Measurements from ENCODE around the gene KCNJ11.

The KCNJ11 gene

GRCh38 chr11:17385926-17386325 is 2.5 kb downstream of the KCNJ11 start:
- no peak for DNase-seq (ENCODE audit: low read depth, low spot score)
- Histone ChIP-seq H3K27me3 (ENCODE audit: insufficient read depth, insufficient read length) (peaks cover 37% of the 10 kb centered on the region), H3K36me3 (ENCODE audit: insufficient read depth, insufficient read length, low read length) (no peaks in the 10 kb centered on the region), H3K4me1 (ENCODE audit: insufficient read depth, insufficient read length) (peaks cover 17% of the 10 kb centered on the region), H3K9ac (ENCODE audit: insufficient read length, low read depth) (no peak overlapping the region), H3K9me3 (ENCODE audit: insufficient read depth, low read length) (no peaks in the 10 kb centered on the region; the same call in 1 of the 2 replicates), H3K4me3 (ENCODE audit: insufficient read length, low read depth) (no peak overlapping the region)
- TF ChIP-seq SUZ12 (IDR thresholded peaks at IDR 0.05; ENCODE audit: extremely low read depth, insufficient read depth, insufficient read length) (no peak), YY1 (IDR thresholded peaks at IDR 0.05; ENCODE audit: insufficient read depth, insufficient read length) (no peak), ZNF274 (IDR thresholded peaks at IDR 0.05; ENCODE audit: low read depth, low read length) (no peak)

- DNase-seq (ENCODE audit: low read depth, low spot score) = no peak
- Histone ChIP-seq H3K36me3 (ENCODE audit: insufficient read depth, insufficient read length, low read length) (no peaks in the 10 kb centered on the region), H3K27me3 (ENCODE audit: insufficient read depth, insufficient read length) (peaks cover 32% of the 10 kb centered on the region), H3K9ac (ENCODE audit: insufficient read length, low read depth) (no peak overlapping the region), H3K4me3 (ENCODE audit: insufficient read length, low read depth) (no peak overlapping the region), H3K9me3 (ENCODE audit: insufficient read depth, low read length) (no peaks in the 10 kb centered on the region; the same call in 1 of the 2 replicates), H3K4me1 (ENCODE audit: insufficient read depth, insufficient read length) (peaks cover 17% of the 10 kb centered on the region)
- TF ChIP-seq SUZ12 (IDR thresholded peaks at IDR 0.05; ENCODE audit: extremely low read depth, insufficient read depth, insufficient read length) (no peak), YY1 (IDR thresholded peaks at IDR 0.05; ENCODE audit: insufficient read depth, insufficient read length) (no peak), ZNF274 (IDR thresholded peaks at IDR 0.05; ENCODE audit: low read depth, low read length) (no peak)
These were observed 3.0 kb downstream of the KCNJ11 start for GRCh38 chr11:17385492-17385891.

- peak; percentile 70 for DNase-seq (ENCODE audit: low read depth, low spot score)
These were observed 4.4 kb downstream of the KCNJ11 start for GRCh38 chr11:17384002-17384511.

GRCh38 chr11:17383461-17383860 is 5.0 kb downstream of the KCNJ11 start:
- peaks cover 12% of the 10 kb centered on the region for H3K4me1 ChIP-seq (ENCODE audit: insufficient read depth, insufficient read length)
- H3K9me3 ChIP-seq (ENCODE audit: insufficient read depth, low read length) = peaks cover 14% of the 10 kb centered on the region; the same call in 1 of the 2 replicates
- no peak overlapping the region for H3K4me3 ChIP-seq (ENCODE audit: insufficient read length, low read depth)

More at GRCh38 chr11:17384002-17384511, 4.4 kb downstream of the KCNJ11 start:
- Histone ChIP-seq H3K9me3 (ENCODE audit: insufficient read depth, low read length) (peaks cover 8% of the 10 kb centered on the region; the same call in 1 of the 2 replicates), H3K4me3 (ENCODE audit: insufficient read length, low read depth) (no peak overlapping the region), H3K36me3 (ENCODE audit: insufficient read depth, insufficient read length, low read length) (no peaks in the 10 kb centered on the region), H3K9ac (ENCODE audit: insufficient read length, low read depth) (no peak overlapping the region), H3K4me1 (ENCODE audit: insufficient read depth, insufficient read length) (peaks cover 12% of the 10 kb centered on the region), H3K27me3 (ENCODE audit: insufficient read depth, insufficient read length) (peaks cover 32% of the 10 kb centered on the region)
- TF ChIP-seq SUZ12 (IDR thresholded peaks at IDR 0.05; ENCODE audit: extremely low read depth, insufficient read depth, insufficient read length) = no peak
- no peak for TF ChIP-seq ZNF274 (IDR thresholded peaks at IDR 0.05; ENCODE audit: low read depth, low read length)
- TF ChIP-seq YY1 (IDR thresholded peaks at IDR 0.05; ENCODE audit: insufficient read depth, insufficient read length) = no peak

GRCh38 chr11:17382046-17382728 is 6.3 kb downstream of the KCNJ11 start:
- H3K27me3 ChIP-seq (ENCODE audit: insufficient read depth, insufficient read length) = peaks cover 37% of the 10 kb centered on the region
- H3K4me3 ChIP-seq (ENCODE audit: insufficient read length, low read depth) = no peak overlapping the region
- peaks cover 12% of the 10 kb centered on the region for H3K4me1 ChIP-seq (ENCODE audit: insufficient read depth, insufficient read length)
- TF ChIP-seq ZNF274 (IDR thresholded peaks at IDR 0.05; ENCODE audit: low read depth, low read length) (no peak), YY1 (IDR thresholded peaks at IDR 0.05; ENCODE audit: insufficient read depth, insufficient read length) (no peak)
- H3K9me3 ChIP-seq (ENCODE audit: insufficient read depth, low read length) = peaks cover 25% of the 10 kb centered on the region; the same call in 1 of the 2 replicates
- no peak for DNase-seq (ENCODE audit: low read depth, low spot score)
- no peaks in the 10 kb centered on the region for H3K36me3 ChIP-seq (ENCODE audit: insufficient read depth, insufficient read length, low read length)
- no peak overlapping the region for H3K9ac ChIP-seq (ENCODE audit: insufficient read length, low read depth)

More at GRCh38 chr11:17383461-17383860, 5.0 kb downstream of the KCNJ11 start:
- H3K36me3 ChIP-seq (ENCODE audit: insufficient read depth, insufficient read length, low read length) = no peaks in the 10 kb centered on the region
- TF ChIP-seq YY1 (IDR thresholded peaks at IDR 0.05; ENCODE audit: insufficient read depth, insufficient read length) = no peak
- no peak for TF ChIP-seq SUZ12 (IDR thresholded peaks at IDR 0.05; ENCODE audit: extremely low read depth, insufficient read depth, insufficient read length)
- TF ChIP-seq ZNF274 (IDR thresholded peaks at IDR 0.05; ENCODE audit: low read depth, low read length) = no peak
- peaks cover 35% of the 10 kb centered on the region for H3K27me3 ChIP-seq (ENCODE audit: insufficient read depth, insufficient read length)
- no peak overlapping the region for H3K9ac ChIP-seq (ENCODE audit: insufficient read length, low read depth)
- no peak for DNase-seq (ENCODE audit: low read depth, low spot score)

GRCh38 chr11:17381156-17381555 is 7.3 kb downstream of the KCNJ11 start:
- Histone ChIP-seq H3K4me1 (ENCODE audit: insufficient read depth, insufficient read length) (peaks cover 10% of the 10 kb centered on the region), H3K36me3 (ENCODE audit: insufficient read depth, insufficient read length, low read length) (no peaks in the 10 kb centered on the region), H3K27me3 (ENCODE audit: insufficient read depth, insufficient read length) (peaks cover 36% of the 10 kb centered on the region), H3K9me3 (ENCODE audit: insufficient read depth, low read length) (peaks cover 25% of the 10 kb centered on the region; the same call in 1 of the 2 replicates), H3K9ac (ENCODE audit: insufficient read length, low read depth) (no peak overlapping the region), H3K4me3 (ENCODE audit: insufficient read length, low read depth) (no peak overlapping the region)
- TF ChIP-seq YY1 (IDR thresholded peaks at IDR 0.05; ENCODE audit: insufficient read depth, insufficient read length) = no peak
- DNase-seq (ENCODE audit: low read depth, low spot score) = no peak

- Histone ChIP-seq H3K9ac (ENCODE audit: insufficient read length, low read depth) (no peak overlapping the region), H3K4me3 (ENCODE audit: insufficient read length, low read depth) (no peak overlapping the region), H3K27me3 (ENCODE audit: insufficient read depth, insufficient read length) (peaks cover 45% of the 10 kb centered on the region), H3K4me1 (ENCODE audit: insufficient read depth, insufficient read length) (peaks cover 4% of the 10 kb centered on the region), H3K36me3 (ENCODE audit: insufficient read depth, insufficient read length, low read length) (no peaks in the 10 kb centered on the region), H3K9me3 (ENCODE audit: insufficient read depth, low read length) (peaks cover 37% of the 10 kb centered on the region; the same call in 1 of the 2 replicates)
- no peak for DNase-seq (ENCODE audit: low read depth, low spot score)
- TF ChIP-seq ZNF274 (IDR thresholded peaks at IDR 0.05; ENCODE audit: low read depth, low read length) (no peak), SUZ12 (IDR thresholded peaks at IDR 0.05; ENCODE audit: extremely low read depth, insufficient read depth, insufficient read length) (no peak), YY1 (IDR thresholded peaks at IDR 0.05; ENCODE audit: insufficient read depth, insufficient read length) (no peak)
These were observed 8.9 kb downstream of the KCNJ11 start for GRCh38 chr11:17379383-17380180.
